K562 (cell line): Measurements from ENCODE around the gene PLCB1. TPM values are rescaled to one million over a fixed set of nuclear protein-coding genes. Genes with fewer than 3 reads are reported as not detected.

ENCODE experiments used
- ATAC-seq: fragments of 200-7000 bp; cut with Tn5 transposase; 3 replicates; pipeline ENCODE4 v1.9.1; 2020; ENCODE audit warnings: moderate library complexity
- BruUV-seq: library from RNA; stranded (reverse); fragments of 400-500 nt; replicated peaks from 2 replicates; lab custom pipeline; 2021; lab: Mats Ljungman, UMichigan
- CTCF ChIA-PET: fragments of 300-600 bp; formaldehyde crosslinking; extraction: SDS; loops from one replicate; lab custom pipeline; 2021; ENCODE audit warnings: low intra/inter-chr PET ratio; lab: Yijun Ruan, JAX
- POLR2A ChIA-PET: fragments of 300-600, 350-650 bp; sonication (Branson Sonifier 250); formaldehyde crosslinking; extraction: SDS; loops from one replicate; lab custom pipeline; 2021; ENCODE audit warnings: antibody characterized with exemption, inconsistent platforms; lab: Yijun Ruan, JAX
- DNase-seq, 4 experiments: peaks; one replicate each; pipeline versions ENCODE4 v3.0.0 to v3.0.0-alpha.2; 2011 to 2018; ENCODE audit warnings: low spot score in 3 of 4, mixed read lengths in 3 of 4; ENCODE audit errors: extremely low read depth in 1 of 4
- FAIRE-seq: peaks from 2 replicates; lab custom pipeline; 2011; peaks lifted over from hg19 to GRCh38; lab: Jason Lieb, UNC
- H2AFZ ChIP-seq: 2 replicates; pipeline ENCODE4 v1.6.0; 2011; ENCODE audit warnings: low read depth, low read length, control low read depth, inconsistent platforms
- H3K27ac ChIP-seq: fragments of 200-600 bp; 3 replicates; pipeline ENCODE4 v1.8.0; 2011; ENCODE audit warnings: low read depth, mild to moderate bottlenecking, control low read depth, inconsistent platforms, low read length, moderate library complexity, mixed read lengths; ENCODE audit errors: extremely low read depth
- H3K27me3 ChIP-seq, 2 experiments: fragments of 300-600 bp in 1 of 2; 2 replicates in 1 of 2; 3 replicates in 1 of 2; pipeline versions ENCODE4 v1.6.0 to v1.8.0; 2011; ENCODE audit warnings: inconsistent platforms in 2 of 2, low read length in 2 of 2, mild to moderate bottlenecking in 1 of 2, mixed read lengths in 1 of 2, moderate library complexity in 1 of 2; ENCODE audit not compliant: control insufficient read depth in 2 of 2, insufficient read depth in 2 of 2
- H3K36me3 ChIP-seq: fragments of 300-600 bp; 3 replicates; pipeline ENCODE4 v1.8.0; 2011; ENCODE audit warnings: mild to moderate bottlenecking, low read length, inconsistent platforms; ENCODE audit not compliant: control insufficient read depth, insufficient read depth
- H3K4me1 ChIP-seq, 2 experiments: fragments of 200-600 bp in 1 of 2; replicated peaks in 1 of 2; 2 replicates in 1 of 2; 3 replicates in 1 of 2; pipeline versions ENCODE4 v1.5.1 to v1.8.0; 2011; ENCODE audit warnings: inconsistent platforms in 2 of 2, low read length in 2 of 2, mild to moderate bottlenecking in 1 of 2, mixed read lengths in 1 of 2, moderate library complexity in 1 of 2; ENCODE audit not compliant: control insufficient read depth in 2 of 2, insufficient read depth in 2 of 2
- H3K4me2 ChIP-seq: 2 replicates; pipeline ENCODE4 v1.6.1; 2011; ENCODE audit warnings: low read length, control low read depth, inconsistent platforms, mixed read lengths; ENCODE audit not compliant: insufficient read depth
- H3K4me3 ChIP-seq: fragments of 200-600 bp; sonication (generic), shearing (Covaris generic); 2 replicates; pipeline ENCODE4 v1.5.1; 2016; ENCODE audit warnings: control low read depth, inconsistent platforms
- H3K79me2 ChIP-seq: fragments of 200-600 bp; 3 replicates; pipeline ENCODE4 v1.8.0; 2011; ENCODE audit warnings: low read length, inconsistent platforms; ENCODE audit not compliant: control insufficient read depth, insufficient read depth
- H3K9ac ChIP-seq, 2 experiments: 2 replicates each; pipeline versions ENCODE4 v1.6.0 to v1.6.1; 2011; ENCODE audit warnings: low read depth in 2 of 2, low read length in 2 of 2, control low read depth in 1 of 2, inconsistent platforms in 1 of 2, mild to moderate bottlenecking in 1 of 2, mixed read lengths in 1 of 2; ENCODE audit not compliant: insufficient read depth in 1 of 2
- H3K9me1 ChIP-seq: one replicate; pipeline ENCODE4 v1.6.0; 2011; ENCODE audit warnings: inconsistent platforms, mild to moderate bottlenecking, low read length, moderate library complexity; ENCODE audit not compliant: control insufficient read depth, insufficient read depth
- H3K9me3 ChIP-seq: replicated peaks from 2 replicates; pipeline ENCODE4 v1.5.1; 2011; ENCODE audit warnings: low read depth, low read length, inconsistent platforms; ENCODE audit not compliant: control insufficient read depth, insufficient read depth
- H4K20me1 ChIP-seq: replicated peaks from 2 replicates; pipeline ENCODE4 v1.6.1; 2011; ENCODE audit warnings: low read length, inconsistent platforms, mixed read lengths; ENCODE audit not compliant: control insufficient read depth, insufficient read depth
- BDP1 ChIP-seq: IDR thresholded peaks from 3 replicates; pipeline ENCODE4 v1.6.1; 2011; ENCODE audit not compliant: insufficient read length, insufficient read depth
- BRD9 ChIP-seq: fragments of 450-650 bp; IDR thresholded peaks from 2 replicates; pipeline ENCODE4 v1.6.1; 2018; ENCODE audit warnings: low read depth; ENCODE audit not compliant: partially characterized antibody
- GTF2A2 ChIP-seq: IDR thresholded peaks from 2 replicates; pipeline ENCODE4 v1.6.1; 2016; ENCODE audit warnings: mild to moderate bottlenecking, missing genetic modification characterization, missing compliant biosample characterization
- KDM4B ChIP-seq, 2 experiments: fragments of 450-650 bp in 1 of 2; sonication (generic) in 1 of 2; IDR thresholded peaks; 2 replicates each; pipeline ENCODE4 v1.6.1; 2016 to 2017; ENCODE audit warnings: borderline replicate concordance in 2 of 2, antibody characterized with exemption in 1 of 2, low read depth in 1 of 2, mild to moderate bottlenecking in 1 of 2
- MAFF ChIP-seq: IDR thresholded peaks from 2 replicates; pipeline ENCODE4 v1.6.1; 2012; ENCODE audit warnings: low read length, improper control_type of control experiment
- MECOM ChIP-seq: fragments of 250-450 bp; sonication (Bioruptor Pico); IDR thresholded peaks from 2 replicates; pipeline ENCODE4 v1.8.0; 2022; ENCODE audit warnings: inconsistent platforms
- NFE2L1 ChIP-seq: fragments of 450-650 bp; IDR thresholded peaks from 2 replicates; pipeline ENCODE4 v1.6.1; 2016; ENCODE audit warnings: missing genetic modification characterization, low read depth, mild to moderate bottlenecking, missing compliant biosample characterization, moderate library complexity, borderline replicate concordance
- SMARCB1 ChIP-seq: IDR thresholded peaks from 2 replicates; pipeline ENCODE4 v1.6.1; 2011; ENCODE audit warnings: improper control_type of control experiment, low read depth; ENCODE audit not compliant: insufficient read length
- SMARCC2 ChIP-seq: fragments of 450-650 bp; IDR thresholded peaks from 2 replicates; pipeline ENCODE4 v1.6.1; 2017; ENCODE audit warnings: antibody characterized with exemption, moderate library complexity, mild to moderate bottlenecking, low read depth
- TFAM ChIP-seq: fragments of 250-450 bp; sonication (Bioruptor Pico); conservative IDR thresholded peaks from 2 replicates; pipeline ENCODE4 v1.5.0; 2021; ENCODE audit warnings: mild to moderate bottlenecking, moderate library complexity
- ZKSCAN3 ChIP-seq: fragments of 250-450 bp; sonication (Bioruptor Pico); IDR thresholded peaks from 2 replicates; pipeline ENCODE4 v1.4.0; 2020
- ZNF699 ChIP-seq: fragments of 250-450 bp; sonication (Bioruptor Pico); IDR thresholded peaks from 2 replicates; pipeline ENCODE4 v1.8.0; 2021; ENCODE audit warnings: mild to moderate bottlenecking, moderate library complexity; ENCODE audit not compliant: insufficient replicate concordance
- ZNF785 ChIP-seq: fragments of 250-450 bp; sonication (Bioruptor Pico); IDR thresholded peaks from 2 replicates; pipeline ENCODE4 v1.4.0; 2020; ENCODE audit warnings: mild to moderate bottlenecking
- in situ Hi-C: fragments of 300-500 bp; cut with MboI; formaldehyde crosslinking; loops from 4 replicates; pipeline ENCODE4 v1.15.0; 2018; ENCODE audit warnings: inconsistent platforms, mixed read lengths
- intact Hi-C: fragments of 100-400 bp; cut with micrococcal nuclease; formaldehyde crosslinking; loops from 2 replicates; pipeline ENCODE4 v1.14.2; 2022
- polyA plus RNA-seq, 8 experiments: library from polyadenylated mRNA; depleted of rRNA in 4 of 8; stranded (reverse) in 5 of 8; unstranded in 3 of 8; fragments of >200 nt; fragmentation: Nextera tagmentation in 2 of 8; fragmentation: Illumina TruSeq in 1 of 8; extraction: Ambion mirVana in 2 of 8; extraction: Trizol in 1 of 8; gene quantifications; 2 replicates each; pipeline versions ENCODE4 v1.2.1 to v1.2.3, GENCODE V29; 2011 to 2014; ENCODE audit warnings: inconsistent platforms in 1 of 8, missing spikeins in 1 of 8
- total RNA-seq, 7 experiments: library from RNA; depleted of rRNA in 6 of 7; stranded (reverse); fragments of >200 nt in 6 of 7; fragmentation: Illumina TruSeq in 2 of 7; extraction: Trizol in 2 of 7; gene quantifications; 2 replicates each; pipeline versions ENCODE4 v1.2.1 to v1.2.3, GENCODE V29; 2011 to 2021; ENCODE audit warnings: low replicate concordance in 1 of 7
- TF ChIP-seq, protein P1 (sequence below): IDR thresholded peaks from 2 replicates; pipeline ENCODE4 v1.6.1; 2014; ENCODE audit warnings: antibody characterized with exemption
- TF ChIP-seq, protein P2 (sequence below): sonication (generic); formaldehyde crosslinking; IDR thresholded peaks from 2 replicates; pipeline ENCODE4 v1.8.1; 2023; ENCODE audit warnings: mild to moderate bottlenecking, missing genetic modification reagents
- TF ChIP-seq, protein P3 (sequence below): sonication (generic); formaldehyde crosslinking; IDR thresholded peaks from 2 replicates; pipeline ENCODE4 v1.8.0; 2022; ENCODE audit warnings: missing genetic modification reagents, mild to moderate bottlenecking, borderline replicate concordance

The PLCB1 gene
- total and polyA plus RNA-seq, 9 of the 15 experiments (the other 6 are each of a cell fraction or from before 2014, with no cell fraction given), result 0.34 to 3.1 (median 1.3) TPM

DNA sequence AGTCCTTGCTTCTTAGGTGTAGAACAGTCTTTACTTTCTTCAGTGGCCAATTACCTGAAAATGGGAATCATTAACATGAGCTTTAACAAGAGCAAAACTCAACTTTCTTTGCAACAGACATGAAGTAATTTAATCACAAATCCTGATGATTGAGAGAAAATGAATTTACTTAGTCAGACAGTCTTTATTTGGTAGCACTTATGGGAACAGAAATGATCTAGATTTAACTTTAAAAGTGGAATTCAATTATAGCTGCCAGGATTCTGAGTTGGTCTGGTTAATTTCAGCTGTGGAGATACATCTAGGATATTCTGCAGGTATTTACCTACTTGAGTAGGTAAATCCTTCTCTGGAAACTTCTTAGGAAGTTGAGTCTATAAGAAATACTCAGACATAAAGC lies 492.6 kb downstream of the PLCB1 start:
- DNase-seq (no peak), FAIRE-seq (no peak), ATAC-seq (no peak)
- no peak overlapping the region for H3K4me2 ChIP-seq
- H3K79me2 ChIP-seq, result no peaks in the 10 kb centered on the region
- no peaks in the 10 kb centered on the region for H3K9me1 ChIP-seq
- no peak overlapping the region for H3K27ac ChIP-seq
- no peak overlapping the region for H2AFZ ChIP-seq
- no peaks in the 10 kb centered on the region for H4K20me1 ChIP-seq
- intact Hi-C loops, result no loop called here
- H3K9me3 ChIP-seq, result no peaks in the 10 kb centered on the region; the same call in 1 of the 2 replicates
- POLR2A ChIA-PET, result no interaction called here
- in situ Hi-C loops, result loop anchor here (25.0 kb wide), 1 partner anchor 1788 kb away; no protein-coding TSS in a partner anchor
- no peaks in the 10 kb centered on the region for H3K27me3 ChIP-seq
- no TSS peak for BruUV-seq
- no peaks in the 10 kb centered on the region for H3K36me3 ChIP-seq
- TF ChIP-seq BRD9 (no peak), BDP1 (no peak), KDM4B (IDR thresholded peaks at IDR 0.05; ENCODE audit: borderline replicate concordance in 2 of 2, low read depth in 1 of 2) (no peak), GTF2A2 (tag) (no peak), SMARCB1 (no peak), ZKSCAN3 (no peak), MAFF (no peak), TFAM (CRISPR knock-in tag) (no peak), NFE2L1 (tag) (no peak), SMARCC2 (no peak), ZNF785 (CRISPR knock-in tag) (no peak), ZNF699 (CRISPR knock-in tag) (no peak), MECOM (no peak)
- TF ChIP-seq, protein P1, sequence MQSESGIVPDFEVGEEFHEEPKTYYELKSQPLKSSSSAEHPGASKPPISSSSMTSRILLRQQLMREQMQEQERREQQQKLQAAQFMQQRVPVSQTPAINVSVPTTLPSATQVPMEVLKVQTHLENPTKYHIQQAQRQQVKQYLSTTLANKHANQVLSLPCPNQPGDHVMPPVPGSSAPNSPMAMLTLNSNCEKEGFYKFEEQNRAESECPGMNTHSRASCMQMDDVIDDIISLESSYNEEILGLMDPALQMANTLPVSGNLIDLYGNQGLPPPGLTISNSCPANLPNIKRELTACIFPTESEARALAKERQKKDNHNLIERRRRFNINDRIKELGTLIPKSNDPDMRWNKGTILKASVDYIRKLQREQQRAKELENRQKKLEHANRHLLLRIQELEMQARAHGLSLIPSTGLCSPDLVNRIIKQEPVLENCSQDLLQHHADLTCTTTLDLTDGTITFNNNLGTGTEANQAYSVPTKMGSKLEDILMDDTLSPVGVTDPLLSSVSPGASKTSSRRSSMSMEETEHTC, result no peak
- TF ChIP-seq, protein P2, sequence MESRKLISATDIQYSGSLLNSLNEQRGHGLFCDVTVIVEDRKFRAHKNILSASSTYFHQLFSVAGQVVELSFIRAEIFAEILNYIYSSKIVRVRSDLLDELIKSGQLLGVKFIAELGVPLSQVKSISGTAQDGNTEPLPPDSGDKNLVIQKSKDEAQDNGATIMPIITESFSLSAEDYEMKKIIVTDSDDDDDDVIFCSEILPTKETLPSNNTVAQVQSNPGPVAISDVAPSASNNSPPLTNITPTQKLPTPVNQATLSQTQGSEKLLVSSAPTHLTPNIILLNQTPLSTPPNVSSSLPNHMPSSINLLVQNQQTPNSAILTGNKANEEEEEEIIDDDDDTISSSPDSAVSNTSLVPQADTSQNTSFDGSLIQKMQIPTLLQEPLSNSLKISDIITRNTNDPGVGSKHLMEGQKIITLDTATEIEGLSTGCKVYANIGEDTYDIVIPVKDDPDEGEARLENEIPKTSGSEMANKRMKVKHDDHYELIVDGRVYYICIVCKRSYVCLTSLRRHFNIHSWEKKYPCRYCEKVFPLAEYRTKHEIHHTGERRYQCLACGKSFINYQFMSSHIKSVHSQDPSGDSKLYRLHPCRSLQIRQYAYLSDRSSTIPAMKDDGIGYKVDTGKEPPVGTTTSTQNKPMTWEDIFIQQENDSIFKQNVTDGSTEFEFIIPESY (CRISPR knock-in tag), result no peak
- TF ChIP-seq, protein P3, sequence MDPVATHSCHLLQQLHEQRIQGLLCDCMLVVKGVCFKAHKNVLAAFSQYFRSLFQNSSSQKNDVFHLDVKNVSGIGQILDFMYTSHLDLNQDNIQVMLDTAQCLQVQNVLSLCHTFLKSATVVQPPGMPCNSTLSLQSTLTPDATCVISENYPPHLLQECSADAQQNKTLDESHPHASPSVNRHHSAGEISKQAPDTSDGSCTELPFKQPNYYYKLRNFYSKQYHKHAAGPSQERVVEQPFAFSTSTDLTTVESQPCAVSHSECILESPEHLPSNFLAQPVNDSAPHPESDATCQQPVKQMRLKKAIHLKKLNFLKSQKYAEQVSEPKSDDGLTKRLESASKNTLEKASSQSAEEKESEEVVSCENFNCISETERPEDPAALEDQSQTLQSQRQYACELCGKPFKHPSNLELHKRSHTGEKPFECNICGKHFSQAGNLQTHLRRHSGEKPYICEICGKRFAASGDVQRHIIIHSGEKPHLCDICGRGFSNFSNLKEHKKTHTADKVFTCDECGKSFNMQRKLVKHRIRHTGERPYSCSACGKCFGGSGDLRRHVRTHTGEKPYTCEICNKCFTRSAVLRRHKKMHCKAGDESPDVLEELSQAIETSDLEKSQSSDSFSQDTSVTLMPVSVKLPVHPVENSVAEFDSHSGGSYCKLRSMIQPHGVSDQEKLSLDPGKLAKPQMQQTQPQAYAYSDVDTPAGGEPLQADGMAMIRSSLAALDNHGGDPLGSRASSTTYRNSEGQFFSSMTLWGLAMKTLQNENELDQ (CRISPR knock-in tag), result no peak
- H3K4me3 ChIP-seq, result no peak overlapping the region
- H3K4me1 ChIP-seq, result no peaks in the 10 kb centered on the region
- H3K9ac ChIP-seq, result no peak overlapping the region
- CTCF ChIA-PET, result no interaction called here
